IPS-11a (cell line): ENCODE results near the gene SCAF11.

Experiments used
- H3K4me3 ChIP-seq: one replicate; pipeline ENCODE4 v1.5.1; 2013; ENCODE audit warnings: low read depth, low read length, control low read depth

The SCAF11 gene

GRCh38 chr12:45986641-45987339, 3.6 kb downstream of the SCAF11 start:
- no peak overlapping the region for H3K4me3 ChIP-seq

DNA sequence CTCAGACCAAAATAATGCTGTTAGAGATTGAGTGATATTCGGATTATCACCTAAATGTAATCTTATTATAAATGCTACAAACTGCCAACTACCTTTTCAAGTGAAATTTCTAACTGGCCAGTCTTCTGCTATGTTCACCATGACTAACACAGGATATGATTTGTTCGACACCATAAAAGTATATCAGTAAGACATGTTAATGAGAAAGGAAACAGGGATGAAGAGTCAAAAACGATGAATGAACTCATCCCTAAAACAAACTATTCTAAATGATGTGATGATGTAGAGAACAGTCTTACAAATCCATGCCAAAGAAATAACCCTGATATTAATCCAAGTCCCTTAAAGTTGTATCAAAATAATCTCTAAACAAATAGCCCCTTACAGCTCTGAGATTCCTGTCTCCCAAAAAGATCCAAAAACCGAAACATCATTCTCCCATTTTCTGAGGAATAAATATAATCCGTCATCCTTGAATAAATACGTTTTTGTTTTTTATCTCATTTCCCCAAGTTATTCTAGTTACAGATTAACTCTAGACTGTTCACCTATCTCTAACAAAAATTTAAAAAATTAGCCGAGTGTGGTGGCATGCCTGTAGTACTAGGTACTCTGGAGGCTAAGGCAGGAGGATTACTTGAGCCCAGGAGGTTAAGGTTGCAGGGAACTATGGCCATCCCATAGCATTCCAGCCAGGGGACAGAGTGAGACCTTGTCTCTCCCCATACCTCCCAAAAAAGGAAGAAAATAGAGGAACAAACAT, 9.1 kb downstream of the SCAF11 start:
- H3K4me3 ChIP-seq, result no peak overlapping the region

GRCh38 chr12:45980540-45980939, 9.8 kb downstream of the SCAF11 start:
- H3K4me3 ChIP-seq, result no peak overlapping the region

GRCh38 chr12:45978108-45978507, 12.3 kb downstream of the SCAF11 start:
- no peak overlapping the region for H3K4me3 ChIP-seq

GRCh38 chr12:45977620-45978019, 12.8 kb downstream of the SCAF11 start:
- no peak overlapping the region for H3K4me3 ChIP-seq

DNA sequence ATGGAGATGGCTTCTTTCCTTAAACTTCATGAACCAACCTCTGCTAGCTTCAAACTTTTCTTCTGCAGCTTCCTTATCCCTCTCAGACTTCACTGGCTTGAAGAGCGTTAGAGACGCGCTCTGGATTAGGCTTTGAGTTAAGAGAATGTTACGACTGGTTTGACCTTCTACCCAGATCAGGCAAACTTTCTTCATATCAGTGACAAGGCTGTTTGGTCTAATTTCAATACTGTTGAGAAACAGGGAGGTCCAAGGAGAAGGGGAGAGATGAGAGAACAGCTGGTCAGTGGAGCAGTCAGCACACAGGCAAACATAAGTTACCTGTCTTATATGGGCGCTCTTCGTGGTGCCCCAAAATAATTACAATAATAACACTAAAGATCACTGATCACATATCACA, 14.9 kb downstream of the SCAF11 start:
- no peak overlapping the region for H3K4me3 ChIP-seq

- no peak overlapping the region for H3K4me3 ChIP-seq
These were observed 15.5 kb downstream of the SCAF11 start for GRCh38 chr12:45974883-45975282.

- no peak overlapping the region for H3K4me3 ChIP-seq
These were observed 16.1 kb downstream of the SCAF11 start for GRCh38 chr12:45974171-45974719.

DNA sequence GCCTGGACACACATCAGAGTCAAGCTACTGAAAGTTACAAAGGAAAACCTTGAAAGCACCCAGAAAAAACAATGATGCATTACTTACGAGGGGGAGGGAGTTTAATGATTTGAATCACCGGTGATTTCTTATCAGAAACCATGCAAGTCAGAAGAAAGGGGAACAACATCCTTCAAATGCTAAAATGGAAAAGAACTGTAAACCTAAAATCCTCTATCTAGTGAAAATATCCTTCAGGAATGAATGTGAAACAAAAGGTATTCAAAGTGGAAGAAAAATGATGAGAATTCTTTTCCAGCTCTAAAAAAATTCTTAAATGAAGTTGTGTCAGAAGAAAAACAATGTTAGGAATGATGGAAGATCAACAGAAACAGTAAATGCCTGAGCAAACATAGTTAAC, 16.8 kb downstream of the SCAF11 start:
- H3K4me3 ChIP-seq, result no peak overlapping the region

DNA sequence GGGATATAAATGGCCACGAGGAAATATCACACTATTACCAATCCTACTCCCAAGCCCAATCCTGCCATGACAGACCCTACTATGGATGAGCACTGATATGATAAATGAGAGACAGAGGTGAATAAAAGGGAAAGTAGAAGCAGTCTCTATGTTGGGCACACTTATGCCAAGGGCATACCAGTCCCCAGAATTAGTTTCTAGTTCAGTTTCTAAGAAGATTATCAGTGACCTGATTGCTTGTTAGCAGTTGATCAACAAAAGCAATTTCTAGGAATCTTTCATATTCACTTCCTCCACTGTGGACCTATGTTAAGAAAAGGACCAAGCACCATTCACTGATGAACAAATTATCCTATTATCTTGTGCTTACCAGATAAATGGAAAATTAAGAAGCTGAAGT, 20.0 kb downstream of the SCAF11 start:
- H3K4me3 ChIP-seq, result no peak overlapping the region

DNA sequence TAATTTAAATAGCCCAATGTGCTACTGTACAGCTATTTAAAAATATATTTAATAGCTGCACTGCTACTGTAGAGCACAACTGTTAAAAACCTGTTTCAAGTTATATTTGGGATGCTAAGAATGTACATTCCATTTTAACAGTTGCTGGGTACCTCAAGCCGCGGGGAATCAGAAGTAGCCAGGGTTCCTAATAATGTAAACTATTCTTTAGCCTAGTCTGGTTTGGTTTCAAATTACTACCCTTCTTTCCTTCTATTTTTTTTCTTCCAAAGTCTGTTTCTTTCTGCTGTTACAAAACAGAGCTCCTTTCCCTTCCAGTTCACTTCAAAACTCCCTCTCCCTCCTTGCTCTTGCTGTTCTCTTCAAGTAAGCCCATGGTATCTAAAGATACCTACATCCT, 21.3 kb downstream of the SCAF11 start:
- no peak overlapping the region for H3K4me3 ChIP-seq

GRCh38 chr12:45966486-45966885, 23.9 kb downstream of the SCAF11 start:
- no peak overlapping the region for H3K4me3 ChIP-seq

GRCh38 chr12:45962553-45963325, 27.6 kb downstream of the SCAF11 start:
- H3K4me3 ChIP-seq, result no peak overlapping the region

- no peak overlapping the region for H3K4me3 ChIP-seq
These were observed 30.6 kb downstream of the SCAF11 start for GRCh38 chr12:45959728-45960127.

DNA sequence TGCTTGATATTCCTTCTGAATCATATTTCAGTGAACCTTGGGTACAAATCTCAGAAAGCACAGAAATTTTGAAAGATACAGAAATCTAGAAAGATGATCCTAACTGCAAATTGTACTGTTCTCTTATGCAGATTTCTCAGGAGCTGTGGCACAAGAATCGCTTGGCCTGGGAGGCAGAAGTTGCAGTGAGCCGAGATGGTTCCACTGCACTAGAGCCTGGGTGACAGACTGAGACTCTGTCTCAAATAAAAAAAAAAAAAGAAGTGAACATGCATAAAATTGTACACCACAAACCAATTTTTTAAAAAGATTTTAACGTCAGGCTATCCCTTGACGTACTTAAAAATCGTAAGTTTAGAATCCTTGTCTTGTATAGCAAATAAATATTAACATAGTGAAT, 31.3 kb downstream of the SCAF11 start:
- H3K4me3 ChIP-seq, result no peak overlapping the region

- no peak overlapping the region for H3K4me3 ChIP-seq
These were observed 41.8 kb downstream of the SCAF11 start for GRCh38 chr12:45948546-45948945.

- no peak overlapping the region for H3K4me3 ChIP-seq
These were observed 43.9 kb downstream of the SCAF11 start for GRCh38 chr12:45946435-45946834.

- H3K4me3 ChIP-seq, result no peak overlapping the region
These were observed 45.6 kb downstream of the SCAF11 start for GRCh38 chr12:45944771-45945170.

DNA sequence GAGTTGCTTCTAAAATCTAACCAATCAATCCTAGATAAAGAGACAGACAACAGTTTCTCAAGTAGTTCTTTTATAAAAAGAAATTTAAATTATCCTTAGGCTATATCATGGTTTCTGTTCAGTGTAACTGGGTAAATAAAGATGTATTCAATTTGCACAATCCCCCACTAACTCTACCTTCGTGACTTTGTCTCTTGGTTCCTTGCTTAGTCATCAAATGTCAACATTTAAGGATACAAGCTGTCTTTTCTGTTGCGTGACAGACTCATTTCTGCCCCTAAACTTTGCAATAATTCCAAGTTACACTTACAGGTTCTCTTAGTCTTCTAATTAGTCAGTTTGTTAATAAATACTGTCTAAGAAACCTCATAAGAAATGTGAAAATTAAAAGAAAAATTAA, 50.6 kb downstream of the SCAF11 start:
- no peak overlapping the region for H3K4me3 ChIP-seq

DNA sequence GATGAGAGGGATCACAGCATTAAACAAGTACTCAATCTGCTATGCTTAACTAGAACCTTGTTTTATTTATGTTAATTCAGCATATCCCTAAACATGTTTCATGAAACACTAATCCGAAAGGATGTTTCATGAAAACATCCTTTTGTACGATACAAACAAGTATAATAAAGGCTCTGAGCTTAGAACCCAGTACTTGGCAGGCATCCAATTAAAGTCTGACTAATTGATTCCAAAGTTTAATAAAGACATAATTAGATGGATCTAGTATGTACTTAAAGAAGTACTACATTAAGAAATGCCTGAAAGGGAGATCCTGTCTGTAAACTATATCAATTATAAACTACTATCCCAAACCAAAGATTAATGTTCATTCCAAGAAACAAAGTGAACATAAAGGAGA, 51.8 kb downstream of the SCAF11 start:
- no peak overlapping the region for H3K4me3 ChIP-seq

- H3K4me3 ChIP-seq, result no peak overlapping the region
These were observed 55.4 kb downstream of the SCAF11 start for GRCh38 chr12:45934956-45935355.

GRCh38 chr12:45933504-45933903, 56.9 kb downstream of the SCAF11 start:
- H3K4me3 ChIP-seq, result no peak overlapping the region
